ENCODE measurements around the gene GDF2.

The GDF2 gene

DNA sequence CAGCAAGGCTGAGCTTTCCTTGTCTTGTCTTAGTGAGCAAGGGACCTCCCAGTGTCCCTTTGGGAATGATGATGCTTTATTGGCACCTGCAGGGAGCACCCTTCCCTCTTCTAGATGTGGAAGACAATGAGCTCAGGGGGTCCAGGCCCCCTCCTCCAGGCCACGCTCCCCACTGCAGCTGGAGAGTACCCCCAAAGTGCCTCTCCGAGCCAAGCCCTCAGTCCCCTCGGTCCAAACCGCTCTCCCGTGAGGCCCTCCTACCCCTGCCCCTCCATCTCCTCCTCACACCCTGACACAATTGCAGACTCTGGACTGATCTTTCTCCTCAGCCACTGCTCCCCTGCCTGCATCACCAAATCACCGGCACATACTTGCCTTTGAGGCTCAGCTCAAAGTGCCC, 42.7 kb downstream of the GDF2 start:
- no peak for TF ChIP-seq CTCF (IDR thresholded peaks at IDR 0.05; ENCODE audit: low read depth, low read length)

GRCh38 chr10:47365431-47366180, 43.4 kb downstream of the GDF2 start:
- H3K4me3 ChIP-seq (ENCODE audit: low read depth, low read length): no peak overlapping the region
- TF ChIP-seq CTCF (IDR thresholded peaks at IDR 0.05; ENCODE audit: low read depth, low read length): no peak

More for the DNA sequence above, 42.7 kb downstream of the GDF2 start:
- no peak overlapping the region for H3K4me3 ChIP-seq (ENCODE audit: low read depth, low read length)

GRCh38 chr10:47366181-47366631, 44.0 kb downstream of the GDF2 start:
- TF ChIP-seq CTCF (IDR thresholded peaks at IDR 0.05; ENCODE audit: low read depth, low read length): no peak
- H3K4me3 ChIP-seq (ENCODE audit: low read depth, low read length): no peak overlapping the region

GRCh38 chr10:47366731-47367460, 44.6 kb downstream of the GDF2 start:
- TF ChIP-seq CTCF (IDR thresholded peaks at IDR 0.05; ENCODE audit: low read depth, low read length): no peak
- H3K4me3 ChIP-seq (ENCODE audit: low read depth, low read length): no peak overlapping the region

GRCh38 chr10:47367646-47368045, 45.4 kb downstream of the GDF2 start:
- no peak for TF ChIP-seq CTCF (IDR thresholded peaks at IDR 0.05; ENCODE audit: low read depth, low read length)

DNA sequence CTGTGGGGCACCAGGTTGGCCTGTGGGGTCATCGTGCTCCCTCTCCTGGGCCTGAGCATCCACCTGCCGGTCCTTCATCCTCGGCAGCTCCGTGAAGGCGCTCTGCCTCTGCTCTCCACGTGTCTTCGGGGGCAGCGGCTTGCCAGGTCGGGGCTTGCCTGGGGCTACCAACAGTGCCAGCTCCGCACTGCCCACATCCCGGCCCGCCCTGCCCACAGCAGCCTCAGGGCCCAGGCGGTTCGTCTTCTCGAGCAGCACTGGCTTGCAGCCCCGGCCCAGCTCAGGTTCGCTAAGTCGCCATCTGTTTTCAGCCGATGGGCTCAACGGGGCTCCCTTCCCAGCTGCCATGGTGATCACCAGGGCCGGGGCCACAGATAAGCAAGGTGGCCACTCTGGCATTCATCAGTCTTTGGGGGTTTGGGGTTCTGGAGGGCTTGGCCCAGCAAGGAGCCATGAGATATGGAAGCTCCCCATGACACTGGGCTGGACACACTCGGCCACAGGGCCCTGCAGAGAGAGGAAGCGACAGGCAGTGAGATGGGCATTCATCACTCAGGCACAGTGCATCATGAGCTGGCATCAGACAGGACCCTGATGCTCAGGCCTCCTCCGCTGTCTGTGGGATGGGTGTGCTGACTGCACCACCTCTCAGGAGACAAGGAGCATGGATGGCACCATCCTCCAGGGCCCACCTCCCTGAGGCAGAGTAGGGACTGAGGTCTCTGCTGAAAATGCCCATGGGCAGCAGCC, 46.4 kb downstream of the GDF2 start:
- TF ChIP-seq CTCF (IDR thresholded peaks at IDR 0.05; ENCODE audit: low read depth, low read length): no peak
- H3K4me3 ChIP-seq (ENCODE audit: low read depth, low read length): no peak overlapping the region

More at GRCh38 chr10:47367646-47368045, 45.4 kb downstream of the GDF2 start:
- H3K4me3 ChIP-seq (ENCODE audit: low read depth, low read length): no peak overlapping the region

Data from WI38 (cell line).